Measurements from ENCODE around the gene FARS2.
"Not testable (repeated sequence)": the region's sequence is repeated elsewhere in the genome, so short reads cannot be mapped to it uniquely, and the experiment has no call there.

Gene FARS2

DNA sequence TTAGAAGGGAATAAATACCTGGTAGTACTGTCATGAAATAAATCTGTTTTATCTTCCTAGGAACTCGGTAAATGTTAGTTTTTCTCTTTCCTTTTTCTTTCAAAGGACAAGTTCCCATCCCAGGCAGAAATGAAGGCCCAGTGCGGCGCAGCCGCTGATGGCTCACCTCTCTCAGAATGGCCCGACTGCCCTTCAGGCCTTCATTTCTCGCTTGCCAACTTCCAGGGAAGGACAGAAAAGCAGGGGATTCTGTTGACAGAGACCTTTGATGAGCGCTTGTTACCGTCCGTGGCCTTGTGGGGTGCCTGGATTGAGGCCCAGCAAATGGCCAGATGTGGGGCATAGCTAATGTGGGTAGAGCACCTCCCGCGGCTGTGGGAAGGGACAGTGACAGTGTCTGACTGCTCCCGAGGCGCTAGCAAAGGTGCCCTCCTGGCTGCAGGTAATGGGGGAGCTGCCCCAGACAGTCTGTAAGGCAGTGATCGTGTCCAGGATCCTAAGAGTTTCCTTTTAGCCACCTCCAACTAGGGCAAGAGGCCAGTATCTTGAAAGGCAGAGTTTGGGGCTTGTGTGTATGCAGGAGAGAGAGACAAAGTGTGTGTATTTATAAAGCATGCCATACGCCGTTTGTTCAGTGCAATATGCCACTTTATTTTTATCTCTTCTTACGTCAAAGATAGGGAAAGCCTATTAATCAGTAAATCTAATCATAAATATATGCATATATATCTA lies 391.3 kb downstream of the FARS2 start:
- DNase-seq: no peak

- DNase-seq: no peak
Observed at GRCh38 chr6:5653801-5654200, 392.5 kb downstream of the FARS2 start.

GRCh38 chr6:5656226-5656625 lies 394.9 kb downstream of the FARS2 start:
- DNase-seq: no peak

DNA sequence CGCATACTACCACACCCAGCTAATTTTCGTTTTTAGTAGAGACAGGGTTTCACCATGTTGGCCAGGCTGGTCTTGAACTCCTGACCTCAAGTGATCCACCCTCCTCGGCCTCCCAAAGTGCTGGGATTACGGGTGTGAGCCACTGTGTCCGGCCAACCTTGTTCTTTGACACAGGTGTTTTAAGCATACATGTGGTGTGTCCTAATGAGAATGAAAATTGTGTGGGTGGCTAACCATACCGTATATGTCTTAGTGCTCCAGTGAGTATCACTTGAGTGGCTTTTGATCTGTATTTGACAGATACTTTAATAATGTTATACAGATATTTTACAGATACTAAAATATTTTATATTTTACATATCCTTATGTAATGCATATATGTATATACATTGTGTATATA lies 395.4 kb downstream of the FARS2 start:
- not testable (repeated sequence) for DNase-seq

DNA sequence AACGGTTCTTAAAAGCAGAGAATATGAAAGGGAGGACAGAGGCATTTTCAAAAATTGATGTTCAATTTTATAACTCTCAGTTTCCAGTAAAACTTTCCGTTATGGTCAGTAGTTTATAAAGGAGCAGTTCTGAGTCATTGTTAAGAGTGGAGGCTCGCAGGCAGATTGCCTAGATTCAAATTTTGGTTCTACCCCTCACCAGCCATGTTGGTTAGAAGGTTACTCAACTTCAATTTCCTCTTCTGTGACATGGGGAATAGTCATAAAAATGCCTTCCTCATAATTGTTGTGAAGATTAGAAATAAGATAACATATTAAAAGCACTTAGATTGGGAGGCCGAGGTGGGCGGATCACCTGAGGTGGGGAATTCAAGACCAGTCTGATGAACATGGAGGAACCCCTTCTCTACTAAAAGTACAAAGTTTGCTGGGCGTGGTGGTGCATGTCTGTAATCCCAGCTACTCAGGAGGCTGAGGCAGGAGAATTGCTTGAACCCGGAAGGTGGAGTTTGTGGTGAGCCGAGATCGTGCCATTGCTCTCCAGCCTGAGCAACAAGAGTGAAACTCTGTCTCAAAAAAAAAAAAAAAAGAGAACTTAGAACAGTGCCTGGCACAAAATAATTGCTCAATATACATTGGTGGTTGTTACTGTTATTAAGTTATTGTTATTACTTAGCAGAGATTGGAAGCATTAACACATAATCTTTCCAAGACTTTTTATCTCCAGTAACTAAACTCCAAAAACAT lies 396.5 kb downstream of the FARS2 start:
- no peak for DNase-seq

GRCh38 chr6:5659467-5659866 lies 398.2 kb downstream of the FARS2 start:
- DNase-seq: no peak

- no peak for DNase-seq
Observed at GRCh38 chr6:5660772-5661171, 399.5 kb downstream of the FARS2 start.

- DNase-seq: no peak
Observed at GRCh38 chr6:5662797-5663196, 401.5 kb downstream of the FARS2 start.

DNA sequence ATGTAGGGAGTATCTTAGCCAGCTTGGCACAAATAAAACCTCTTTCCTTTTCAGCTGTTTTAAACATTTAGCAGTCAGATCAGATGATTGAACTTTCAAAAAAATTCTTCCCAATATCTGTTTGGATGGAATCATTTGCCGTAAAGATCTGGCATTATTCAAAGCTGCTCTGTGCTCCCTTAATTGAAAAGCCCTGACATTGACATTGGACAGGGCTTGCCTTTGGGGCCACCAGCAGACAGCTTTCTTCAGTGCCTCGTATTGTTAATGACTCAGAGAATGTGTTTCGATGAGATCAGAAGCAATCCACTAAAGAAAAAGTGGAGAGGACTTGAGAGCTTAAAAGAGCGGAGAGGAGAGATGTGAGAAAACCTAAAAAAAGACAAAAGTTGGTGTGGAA lies 401.9 kb downstream of the FARS2 start:
- DNase-seq: no peak

DNA sequence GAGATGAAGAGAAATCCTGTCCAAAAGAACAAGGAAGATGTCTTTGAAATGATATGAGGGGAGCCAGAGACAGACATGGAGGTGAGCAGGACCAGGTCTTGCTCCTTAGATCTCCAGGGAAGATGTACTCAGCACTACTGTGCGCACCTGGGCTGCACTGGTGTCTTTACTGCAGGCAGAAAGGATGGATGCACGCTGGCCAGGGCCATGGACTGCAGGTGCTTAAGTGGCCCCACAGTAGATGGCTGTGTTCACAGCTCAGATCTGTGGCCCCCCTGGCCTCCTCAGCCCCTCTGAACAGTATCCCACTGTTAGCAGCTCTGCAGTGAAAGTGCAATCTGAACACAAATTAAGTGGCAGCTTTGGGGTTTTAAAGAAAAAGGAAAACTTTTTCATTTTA lies 402.4 kb downstream of the FARS2 start:
- DNase-seq: no peak

DNA sequence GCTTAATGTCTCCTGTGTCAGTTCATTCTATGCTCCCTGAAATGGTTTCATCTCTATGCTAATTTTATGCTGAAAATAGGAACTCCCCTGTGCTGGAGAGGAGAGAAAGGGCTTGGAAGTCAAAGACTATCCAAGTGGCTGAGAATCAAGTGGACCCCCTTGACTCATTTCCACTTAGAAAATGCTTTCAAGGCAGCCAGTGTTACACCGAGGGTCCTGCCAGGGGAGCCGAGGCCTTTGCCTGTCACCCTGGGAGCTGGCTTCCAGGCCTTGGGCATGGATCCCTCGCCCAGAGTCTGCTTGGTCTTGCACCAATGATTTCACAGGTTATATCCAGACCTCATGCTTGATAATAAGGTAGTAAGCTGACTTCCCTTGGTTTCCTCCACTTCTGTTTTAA lies 402.8 kb downstream of the FARS2 start:
- no peak for DNase-seq

DNA sequence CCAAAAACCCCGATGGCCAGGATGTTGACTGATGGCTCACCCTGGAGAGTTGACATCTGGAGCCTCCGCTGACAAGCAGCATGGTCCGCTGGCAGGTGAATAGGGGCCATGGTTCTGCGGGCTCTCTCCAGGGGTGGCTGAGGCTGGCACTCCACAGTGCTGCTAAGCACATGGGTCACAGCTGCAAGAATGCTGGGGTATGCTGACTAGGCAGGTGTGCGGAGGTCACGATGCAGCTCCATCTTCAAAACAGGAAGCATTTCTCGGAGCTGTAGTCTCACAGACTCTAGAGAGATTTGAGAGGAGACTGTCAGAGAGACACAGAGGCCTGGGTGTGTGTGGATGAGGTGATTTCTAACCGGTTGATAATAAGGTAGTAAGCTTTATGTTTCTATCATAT lies 403.9 kb downstream of the FARS2 start:
- peak; percentile 24 for DNase-seq

DNA sequence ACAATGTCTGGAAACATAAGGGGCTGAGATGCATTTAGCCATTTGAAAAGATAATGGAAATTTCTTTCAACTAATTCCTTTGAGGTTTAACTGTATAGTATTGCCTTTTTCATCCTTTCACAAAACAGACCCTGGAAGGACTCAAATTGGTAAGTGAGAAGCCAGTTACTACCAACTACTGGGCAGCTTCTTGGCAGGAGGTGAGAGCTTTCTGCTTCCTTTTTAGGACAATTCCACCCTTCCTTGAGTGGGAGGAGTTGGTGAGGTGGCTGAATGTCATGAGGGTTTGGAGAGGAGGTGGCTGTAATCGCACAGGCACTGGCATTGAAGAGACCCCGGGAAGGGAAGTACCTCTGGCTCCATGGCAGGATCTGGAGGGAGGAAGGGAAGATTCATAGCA lies 404.4 kb downstream of the FARS2 start:
- DNase-seq: no peak

GRCh38 chr6:5666695-5667094 lies 405.4 kb downstream of the FARS2 start:
- DNase-seq: no peak

DNA sequence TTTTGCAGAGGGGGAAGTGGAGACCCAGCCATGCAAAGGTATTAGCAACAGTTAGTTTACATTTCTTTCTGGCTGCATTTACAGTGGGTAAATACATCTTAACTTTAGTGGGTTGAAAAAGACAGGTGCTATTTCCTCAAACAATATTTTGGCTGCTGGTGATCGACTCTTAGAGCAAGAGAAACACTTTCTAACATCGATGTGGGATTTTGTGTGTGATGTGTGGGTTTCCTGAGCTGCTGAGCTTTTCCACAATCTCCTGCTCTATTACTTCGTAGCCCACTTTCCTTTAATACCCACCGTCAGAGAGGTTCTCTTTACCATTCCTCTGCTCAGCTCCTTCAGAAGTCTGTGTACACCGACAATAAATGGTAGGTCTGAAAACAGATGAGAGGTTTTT lies 406.4 kb downstream of the FARS2 start:
- DNase-seq: no peak

GRCh38 chr6:5670381-5670780 lies 409.1 kb downstream of the FARS2 start:
- DNase-seq: no peak

DNA sequence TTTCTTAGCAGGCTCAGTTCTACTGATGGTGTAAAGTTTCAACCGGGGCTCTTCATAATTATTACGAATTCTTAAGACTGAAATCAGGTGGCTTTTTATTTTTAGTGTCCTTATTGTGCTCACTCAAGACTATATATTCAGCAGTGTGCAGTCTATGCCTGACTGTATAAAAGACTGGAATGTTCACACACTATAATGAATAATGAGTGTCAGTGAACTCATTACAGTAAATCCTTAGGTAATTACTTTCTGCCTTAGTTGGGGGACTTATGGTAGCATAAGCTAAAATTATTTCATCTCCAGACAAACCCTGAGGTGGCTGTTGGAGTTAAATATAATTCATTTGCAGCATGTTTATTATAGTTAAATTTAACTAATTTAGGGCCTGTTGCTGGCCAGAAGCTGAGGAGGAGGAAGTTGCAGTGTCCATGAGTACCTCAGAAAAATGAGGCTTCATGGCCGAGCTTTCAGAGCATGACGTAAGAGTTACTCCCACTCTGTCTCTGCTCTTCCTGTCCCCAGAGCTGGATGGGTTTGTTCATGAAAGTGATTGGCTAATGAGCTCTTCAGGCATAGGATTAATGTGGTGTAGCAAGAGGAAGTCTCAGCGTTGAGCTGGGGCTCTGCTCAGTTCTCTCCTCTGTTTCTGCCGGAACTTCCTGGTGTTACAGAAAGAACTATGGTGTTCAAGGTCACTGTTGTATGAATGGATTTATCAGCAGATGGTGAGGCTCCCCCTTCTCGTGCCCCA lies 409.7 kb downstream of the FARS2 start:
- peak; percentile 13 for DNase-seq

DNA sequence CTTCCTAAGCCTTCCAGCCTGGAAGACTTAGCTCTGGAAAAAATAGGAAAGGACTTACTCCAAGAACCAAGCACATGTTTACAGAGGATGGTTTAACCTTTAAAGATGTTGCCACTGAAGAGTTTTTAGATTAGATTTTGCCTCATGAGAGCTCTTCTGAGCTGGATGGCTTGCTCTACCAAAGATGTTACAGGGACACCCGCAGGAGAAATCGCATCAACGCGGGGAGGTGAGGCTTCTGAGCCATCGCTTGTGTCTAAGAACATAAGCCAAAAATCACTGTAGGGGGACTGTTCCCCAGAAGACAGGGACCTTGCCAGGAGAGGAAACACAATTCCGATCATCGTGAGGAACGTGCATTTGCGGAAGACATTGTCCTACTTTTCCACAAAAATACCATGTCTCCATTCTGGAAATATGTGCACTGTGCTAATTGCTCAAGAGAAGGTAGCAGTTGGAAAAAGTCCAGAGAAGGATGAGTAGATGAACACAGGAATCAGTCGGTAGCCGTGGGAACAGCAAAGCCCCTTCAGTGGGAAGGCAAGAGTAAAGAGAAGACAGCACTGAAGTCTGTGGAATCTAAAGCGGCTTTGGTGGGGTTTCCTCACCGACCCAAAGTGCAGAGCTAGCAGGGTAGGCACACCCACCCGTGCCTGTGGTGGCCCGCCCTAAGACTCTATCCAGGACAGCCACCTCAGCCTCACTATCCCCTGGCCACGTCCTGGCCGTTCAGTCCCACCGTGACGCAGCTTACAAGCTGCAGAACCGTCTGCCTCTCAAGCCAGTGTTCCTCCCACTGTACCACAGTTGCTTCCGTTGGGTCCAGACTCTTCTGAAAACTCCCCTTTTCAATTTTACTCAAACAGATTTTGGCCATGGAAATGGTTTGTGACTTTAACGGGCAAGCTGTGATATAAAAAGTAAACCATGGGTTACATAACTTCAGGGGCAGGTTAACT lies 410.6 kb downstream of the FARS2 start:
- DNase-seq: no peak

- no peak for DNase-seq
Observed at GRCh38 chr6:5672581-5673011, 411.3 kb downstream of the FARS2 start.

DNA sequence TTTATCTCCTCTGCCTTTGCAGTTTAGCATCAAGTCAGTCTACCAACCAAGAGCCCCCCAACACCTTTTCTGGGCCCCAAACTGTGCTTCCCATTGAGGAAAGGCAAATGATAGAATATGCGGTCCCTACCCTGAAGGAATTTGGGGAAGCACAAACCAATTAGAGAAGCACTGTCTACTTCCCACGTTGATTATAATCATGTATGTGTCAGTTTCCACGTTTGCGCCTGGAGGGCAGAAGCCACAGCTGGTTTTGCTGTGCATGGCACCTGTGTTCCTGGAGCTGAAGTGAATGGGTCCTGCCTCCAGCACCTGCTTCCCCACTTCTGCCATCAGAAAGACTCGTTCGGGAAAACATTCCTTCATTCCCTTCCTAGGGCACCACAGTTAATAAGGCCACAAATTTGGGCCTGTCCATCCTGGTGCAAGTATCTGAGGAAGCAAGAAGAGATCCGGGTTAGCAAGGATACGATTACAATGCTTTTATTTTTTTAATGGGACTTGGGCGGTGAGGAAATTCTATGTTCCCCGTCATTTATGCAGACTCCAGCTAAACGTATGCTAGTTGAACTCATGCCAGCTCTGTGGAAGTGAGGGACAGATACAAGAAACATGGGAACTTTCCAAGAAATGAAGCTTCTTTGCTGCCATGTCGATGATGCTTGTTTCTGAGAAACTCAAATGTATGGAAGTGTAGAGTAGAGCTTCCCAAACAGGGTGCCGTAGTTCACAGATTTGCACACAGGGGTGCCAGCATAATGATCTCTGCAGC lies 411.9 kb downstream of the FARS2 start:
- DNase-seq: no peak

- no peak for DNase-seq
Observed at GRCh38 chr6:5674141-5674540, 412.8 kb downstream of the FARS2 start.

DNA sequence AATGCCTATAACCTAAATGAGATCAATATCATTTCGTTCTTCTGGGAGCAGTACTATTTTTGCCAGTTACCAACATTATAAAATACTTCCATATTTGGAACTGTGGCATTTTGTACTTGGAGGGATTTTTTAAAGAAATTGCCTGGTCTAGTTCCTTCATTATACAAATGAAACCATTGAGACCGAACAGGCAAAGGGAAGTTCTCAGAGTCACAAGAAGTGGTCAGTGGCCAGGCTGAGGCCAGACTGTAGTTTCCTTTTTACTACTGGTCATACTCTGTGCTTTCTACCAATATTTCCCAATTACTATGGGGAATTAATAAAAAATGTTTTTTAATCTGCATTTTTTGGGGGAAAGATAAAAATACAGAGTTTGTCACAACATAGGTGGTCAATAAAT lies 413.4 kb downstream of the FARS2 start:
- no peak for DNase-seq

Data from NCI-H510A (cell line).